Brain pericyte (primary cell): ENCODE results near the gene ECE1.
A peak's percentile ranks its signal among the peaks of the same experiment; 100 is the strongest.

Experiments used
- DNase-seq: peaks from one replicate; pipeline ENCODE4 v3.0.0-alpha.2; 2012; ENCODE audit warnings: low read depth, low spot score

ECE1 gene

DNA sequence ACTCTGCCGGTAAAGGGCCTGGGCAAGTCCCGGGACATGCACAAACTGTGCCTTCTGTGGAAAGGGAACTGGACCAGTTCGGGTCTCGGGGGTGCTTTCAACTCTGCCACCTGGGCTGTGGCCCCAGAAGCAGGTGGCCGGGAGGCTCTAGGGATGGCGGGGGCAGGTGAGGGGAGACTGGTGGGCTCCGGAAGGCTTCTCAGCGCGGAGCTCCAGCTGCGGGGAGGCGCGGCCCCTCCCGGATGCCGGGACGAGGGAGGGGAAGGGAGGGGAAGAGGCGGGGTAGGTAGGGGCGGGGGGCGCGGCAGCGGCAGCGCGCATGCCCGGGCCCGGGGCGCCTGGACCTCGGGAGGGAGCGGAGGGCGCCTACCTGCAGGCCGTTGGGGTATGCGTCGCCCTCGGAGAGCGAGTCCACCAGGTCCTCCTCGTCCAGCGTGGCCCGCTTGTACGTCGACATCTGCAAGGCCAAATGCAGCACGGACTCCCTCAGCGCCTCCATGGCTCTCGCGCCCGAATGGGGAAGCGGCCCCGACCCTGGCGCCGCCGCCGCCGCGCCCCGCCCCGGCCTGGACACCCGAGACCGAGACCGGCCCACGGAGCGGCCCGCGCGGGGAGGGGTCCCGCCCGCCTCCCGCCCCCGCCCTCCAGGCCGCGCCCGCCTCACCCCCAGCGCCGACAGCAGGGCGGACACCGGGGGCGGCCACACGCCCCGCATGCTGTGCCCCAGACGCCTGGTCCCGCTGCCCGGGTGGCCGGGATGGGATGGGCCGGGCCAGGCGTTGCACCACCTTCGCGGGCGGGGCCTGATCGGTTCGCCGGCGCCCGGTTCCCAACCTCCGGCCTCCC, at the start of gene ECE1:
Gene ECE1, minus strand, starts transcription at position 764 of the 846 bp plus-strand sequence. Its CDS starts 49 bp downstream, at position 715.
- DNase-seq = no peak

DNA sequence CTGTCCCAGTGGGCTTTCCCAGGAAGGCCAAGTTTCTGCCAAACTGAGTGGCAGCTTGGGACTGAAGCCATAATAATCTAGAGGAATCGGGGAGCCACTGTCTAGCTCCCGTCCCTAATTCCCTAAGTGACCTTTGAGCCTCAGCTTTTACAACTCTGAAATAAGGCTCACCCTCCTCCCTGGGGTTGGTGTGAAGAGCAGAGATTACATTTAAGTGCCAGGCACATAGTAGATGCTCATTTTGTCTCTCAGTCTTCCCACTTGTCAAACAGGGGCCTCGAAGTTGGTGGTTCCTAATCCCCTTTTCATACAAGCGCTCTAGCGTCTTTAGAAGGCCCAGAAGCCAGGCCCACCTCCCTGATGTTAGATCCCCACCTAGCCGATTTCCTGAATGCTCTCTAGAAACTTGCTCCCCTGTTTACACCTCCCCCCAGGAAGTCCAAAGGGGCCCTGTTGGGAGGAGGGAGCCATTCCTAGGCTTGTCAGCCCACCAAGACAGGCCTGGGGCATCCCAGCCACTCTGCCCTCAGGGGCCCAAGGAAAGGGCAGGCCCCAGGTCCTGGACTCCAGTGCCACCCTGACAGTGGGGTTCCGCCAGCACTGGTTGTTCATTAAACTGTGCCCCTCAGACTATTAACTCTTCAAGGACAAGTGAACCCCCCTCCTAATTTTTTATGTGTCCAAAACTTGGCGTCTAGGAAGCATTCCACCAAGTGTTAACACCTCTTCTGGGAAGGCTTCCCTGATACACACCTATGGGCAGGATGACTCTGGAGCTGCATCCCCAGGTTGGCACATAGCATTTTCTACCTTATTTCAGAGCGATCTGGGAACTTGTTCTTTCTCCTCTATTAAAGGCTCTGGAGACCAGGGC, 49.3 kb upstream of the ECE1 start:
- no peak for DNase-seq

DNA sequence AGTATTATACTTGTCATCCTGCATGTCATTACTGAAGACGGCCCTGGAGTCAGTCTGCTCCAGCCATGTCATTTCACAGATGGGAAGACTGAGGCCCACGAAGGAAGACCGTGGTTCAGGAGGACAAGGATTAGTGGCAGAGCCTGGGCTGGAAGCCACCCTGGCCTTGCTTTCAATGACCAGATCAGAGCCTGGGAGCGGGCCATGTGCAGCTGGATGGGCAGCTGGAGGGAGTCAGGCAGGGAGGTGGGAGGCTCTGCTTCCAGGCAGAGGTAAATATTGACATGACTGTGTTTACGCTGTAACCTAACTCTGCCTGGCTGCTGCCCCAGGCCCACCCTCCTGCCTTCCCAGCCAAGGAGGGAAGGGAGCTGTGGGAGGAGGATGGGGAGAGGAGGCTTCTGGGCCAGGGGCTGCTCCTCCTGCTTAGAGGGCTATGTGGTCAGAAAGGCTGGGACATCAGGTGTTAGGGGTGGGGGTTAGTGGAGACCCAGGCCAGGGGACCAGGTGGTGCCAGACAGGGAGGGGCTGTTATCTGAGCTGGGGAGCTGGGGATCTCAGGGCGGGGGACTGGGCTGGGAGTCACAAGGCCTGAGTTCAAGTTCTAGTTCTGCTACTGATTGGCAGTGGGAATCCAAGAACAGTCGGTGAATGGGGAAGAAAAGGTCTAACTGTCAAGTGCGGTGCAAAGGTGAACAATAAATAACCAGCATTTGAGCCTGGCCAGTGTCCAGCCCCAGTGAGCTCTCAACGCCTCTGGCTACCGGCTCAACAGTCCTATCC, 48.5 kb upstream of the ECE1 start:
- DNase-seq = peak; percentile 87

DNA sequence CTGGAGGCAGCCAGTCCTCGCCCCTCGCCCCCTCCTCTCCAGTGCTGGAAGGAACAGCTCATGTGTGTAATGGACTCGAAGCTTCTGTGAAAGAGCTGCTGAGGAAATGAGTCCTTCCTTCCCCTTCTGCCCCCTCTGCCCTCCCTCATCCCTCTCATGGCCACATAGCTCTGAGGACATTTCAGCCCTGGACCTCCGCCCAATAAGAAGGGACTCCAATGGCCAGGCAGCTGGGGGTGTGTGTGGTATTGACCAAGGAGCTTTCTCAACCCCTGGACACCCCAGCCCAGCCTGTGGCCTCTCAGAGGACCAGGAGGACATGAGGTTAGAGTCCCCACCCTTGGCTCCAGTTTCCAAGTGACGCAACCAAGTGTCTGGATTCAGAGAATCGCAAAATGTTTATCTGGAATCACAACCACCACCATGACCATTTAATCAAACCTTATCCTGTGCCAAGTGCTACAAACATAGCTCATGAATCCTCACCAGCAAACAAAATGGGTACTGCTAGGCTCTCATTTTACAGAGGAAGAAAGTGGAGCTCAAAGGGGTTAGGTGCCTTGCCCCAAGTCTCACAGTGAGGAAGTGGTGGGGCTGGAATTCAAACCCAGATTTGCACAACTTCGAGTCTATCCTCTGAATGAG, 47.8 kb upstream of the ECE1 start:
- DNase-seq = no peak

DNA sequence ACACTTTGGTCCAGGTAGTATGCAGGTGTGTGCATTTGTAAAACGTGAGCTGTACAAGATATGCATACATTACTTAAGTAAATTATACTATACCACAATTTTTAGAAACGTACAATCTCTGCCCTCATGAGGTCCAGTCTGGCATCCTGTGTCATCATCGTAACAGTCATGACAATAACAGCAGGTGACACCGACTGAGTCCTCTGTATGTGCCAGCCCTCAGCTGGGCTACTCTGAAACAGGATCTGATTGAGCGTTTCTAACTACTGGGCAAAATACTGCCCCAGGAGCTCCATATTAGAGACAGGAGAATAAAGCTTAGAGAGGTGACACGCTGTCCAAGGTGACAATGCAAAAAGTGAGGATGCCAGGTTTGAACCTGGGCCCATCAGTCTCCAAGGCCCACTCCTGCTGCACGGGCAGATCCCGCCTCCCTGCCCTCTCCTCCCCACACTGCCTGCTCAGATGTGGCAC, 47.2 kb upstream of the ECE1 start:
- DNase-seq = no peak

DNA sequence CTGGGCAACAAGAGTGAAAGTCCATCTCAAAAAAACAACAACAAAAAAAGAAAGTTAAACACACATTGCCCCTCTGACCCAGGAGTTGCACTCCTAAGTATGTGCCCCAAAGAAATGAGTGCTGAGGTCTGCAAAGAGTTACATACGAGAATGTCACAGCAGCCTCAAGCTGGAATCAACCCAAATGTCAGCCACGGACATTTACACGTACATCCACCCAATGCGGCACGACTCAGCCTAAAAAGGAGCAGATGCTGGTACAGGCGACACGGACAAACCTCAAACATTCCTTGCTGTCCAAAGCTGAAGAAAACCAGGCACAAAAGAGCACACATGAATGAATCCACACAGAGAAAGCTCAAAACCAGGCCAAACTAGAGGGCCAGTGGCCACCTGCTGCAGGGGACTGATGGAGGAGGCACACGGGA, 46.8 kb upstream of the ECE1 start:
- DNase-seq = no peak

DNA sequence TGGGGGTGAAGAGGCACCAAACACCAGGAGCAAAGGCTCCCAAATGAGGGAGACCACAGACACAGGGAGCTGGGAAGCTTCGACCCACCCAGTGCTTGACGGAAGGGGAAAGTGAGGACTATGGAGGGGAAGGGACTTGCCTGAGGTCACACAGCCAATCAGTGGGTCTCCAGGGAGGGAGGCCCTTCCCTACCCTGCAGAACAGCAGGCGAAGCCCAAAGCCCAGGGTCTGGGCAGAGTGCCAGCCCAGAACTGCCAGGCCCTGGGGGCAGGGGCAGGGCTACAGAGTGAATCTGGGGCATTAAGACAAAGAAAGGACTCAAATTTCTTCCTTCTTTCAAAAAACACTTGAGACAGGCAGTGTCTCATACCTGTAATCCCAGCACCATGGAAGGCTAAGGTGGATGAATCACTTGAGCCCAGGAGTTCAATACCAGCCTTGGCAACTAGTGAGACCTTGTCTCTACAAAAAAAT, 45.5 kb upstream of the ECE1 start:
- DNase-seq = no peak

DNA sequence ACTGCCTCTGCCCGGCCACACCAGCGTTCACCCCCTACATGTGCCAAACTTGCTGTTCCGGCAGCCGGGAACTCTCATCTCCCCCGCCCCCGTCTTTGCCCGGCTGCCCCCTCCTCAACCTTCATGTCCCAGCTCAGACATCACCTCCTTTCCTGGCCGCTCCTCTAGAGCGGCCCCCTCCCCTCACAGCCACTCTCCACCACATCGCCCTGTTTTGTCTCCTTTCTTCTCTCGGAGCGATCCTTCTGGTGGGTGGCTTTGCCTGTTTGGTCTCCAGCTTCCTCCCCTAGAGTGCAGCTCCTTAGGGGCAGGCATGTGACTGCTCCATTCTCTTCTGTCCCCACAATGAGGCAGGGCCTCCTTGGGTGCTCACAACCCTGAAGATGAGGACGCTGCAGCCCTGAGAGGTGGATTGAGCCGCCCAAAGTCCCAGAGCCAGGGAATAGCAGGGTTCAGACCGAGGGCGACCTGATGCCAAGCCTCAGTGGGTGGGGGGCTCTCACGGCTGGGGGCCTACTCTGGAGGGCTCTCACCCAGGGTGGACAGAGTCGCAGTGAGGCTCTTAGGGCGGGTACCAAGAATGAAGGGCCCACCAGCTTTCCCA, 44.9 kb upstream of the ECE1 start:
- DNase-seq = no peak

DNA sequence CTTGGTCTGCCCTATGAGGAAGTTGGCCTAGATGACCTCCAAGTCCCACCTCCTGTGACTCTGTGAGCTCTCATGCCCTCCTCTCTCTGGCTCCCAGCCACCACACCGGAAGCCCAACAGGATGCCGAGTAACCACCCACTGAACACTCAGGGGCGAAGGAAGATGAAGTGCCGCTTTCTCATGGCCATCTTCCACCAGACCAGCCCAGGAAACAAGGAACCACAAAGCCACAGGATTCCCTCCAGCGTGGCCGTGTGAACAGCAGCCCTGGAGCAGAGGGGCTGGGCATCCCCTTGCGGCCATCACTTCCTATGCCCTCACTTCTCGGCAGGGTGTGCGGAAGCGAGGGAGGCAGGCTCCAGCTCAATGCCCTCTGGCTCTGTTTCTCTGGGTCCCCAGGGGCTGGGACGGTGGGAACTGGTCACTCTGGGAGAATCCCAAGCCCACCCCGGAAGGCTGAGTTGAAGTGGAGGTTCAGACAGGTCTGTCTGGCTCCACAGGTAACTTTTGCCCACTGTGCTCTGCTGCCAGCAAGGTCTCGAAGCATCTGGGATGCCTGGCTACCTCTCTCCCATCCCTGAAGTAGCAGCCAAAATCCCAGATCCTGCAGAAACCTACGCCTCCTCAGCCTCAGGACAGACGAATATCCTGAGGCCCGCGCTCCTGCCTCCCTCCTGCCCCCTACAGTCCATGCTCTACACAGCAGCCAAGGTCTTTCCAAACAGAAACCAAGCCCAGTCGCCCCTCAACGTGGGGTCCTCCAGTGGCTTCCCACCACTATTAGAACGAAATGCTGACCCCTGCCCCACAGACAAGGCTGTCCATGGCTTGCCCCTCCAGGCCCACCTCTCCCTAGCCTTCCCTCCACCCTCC, 44.2 kb upstream of the ECE1 start:
- DNase-seq = peak; percentile 86

DNA sequence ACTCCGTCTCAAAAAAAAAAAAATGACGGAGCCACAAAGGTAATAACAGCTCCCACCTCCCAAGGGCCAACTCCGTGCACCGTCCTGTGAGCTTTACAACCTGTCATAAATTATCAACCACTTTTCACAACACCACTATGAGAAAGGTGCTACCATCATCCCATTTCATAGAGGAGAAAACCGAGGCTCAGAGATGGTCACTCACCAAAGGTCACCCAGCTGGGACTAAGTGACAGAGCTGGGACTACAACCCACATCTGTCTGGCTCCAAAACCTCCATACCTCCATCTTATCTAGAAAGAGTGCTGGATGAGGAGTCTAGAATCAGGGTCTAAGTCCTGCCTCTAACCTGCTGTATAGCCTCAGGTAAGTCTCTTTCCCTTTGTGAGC, 43.6 kb upstream of the ECE1 start:
- DNase-seq = no peak

DNA sequence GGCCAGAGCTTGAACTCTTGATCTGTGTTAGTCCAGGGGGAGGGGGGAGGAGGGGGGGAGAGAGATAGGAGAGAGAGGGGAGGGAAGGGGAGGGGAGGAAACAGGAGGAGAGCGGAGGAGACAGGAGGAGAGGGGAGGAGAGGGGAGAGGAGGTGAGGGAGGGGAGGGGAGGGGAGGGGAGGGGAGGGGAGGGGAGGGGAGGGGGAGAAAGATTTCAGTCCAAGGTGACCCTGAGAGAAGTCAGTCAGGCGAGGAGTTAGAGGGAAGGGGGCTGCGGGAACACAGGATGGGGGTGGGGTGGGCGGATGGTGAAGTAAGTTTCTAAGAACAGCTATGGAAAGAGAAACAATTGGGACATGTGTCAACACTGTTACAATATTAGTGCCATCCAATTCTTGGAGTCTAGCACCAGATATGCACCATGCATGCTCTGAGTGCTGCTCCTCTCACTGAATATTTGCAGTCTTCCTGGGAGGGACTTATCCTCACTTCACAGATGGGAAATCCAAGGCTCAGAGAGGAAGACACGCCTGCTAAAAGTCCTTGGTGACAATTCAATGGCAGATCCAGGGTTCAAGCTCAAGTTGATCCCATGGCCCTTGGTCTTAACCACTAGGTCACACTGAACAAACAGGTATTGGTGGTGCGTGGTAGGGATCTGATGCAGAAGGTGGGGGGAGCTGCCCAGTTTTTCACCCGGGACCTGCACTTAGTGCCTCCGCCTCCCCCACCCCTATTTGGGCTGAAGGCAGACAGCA, 42.5 kb upstream of the ECE1 start:
- DNase-seq = no peak

DNA sequence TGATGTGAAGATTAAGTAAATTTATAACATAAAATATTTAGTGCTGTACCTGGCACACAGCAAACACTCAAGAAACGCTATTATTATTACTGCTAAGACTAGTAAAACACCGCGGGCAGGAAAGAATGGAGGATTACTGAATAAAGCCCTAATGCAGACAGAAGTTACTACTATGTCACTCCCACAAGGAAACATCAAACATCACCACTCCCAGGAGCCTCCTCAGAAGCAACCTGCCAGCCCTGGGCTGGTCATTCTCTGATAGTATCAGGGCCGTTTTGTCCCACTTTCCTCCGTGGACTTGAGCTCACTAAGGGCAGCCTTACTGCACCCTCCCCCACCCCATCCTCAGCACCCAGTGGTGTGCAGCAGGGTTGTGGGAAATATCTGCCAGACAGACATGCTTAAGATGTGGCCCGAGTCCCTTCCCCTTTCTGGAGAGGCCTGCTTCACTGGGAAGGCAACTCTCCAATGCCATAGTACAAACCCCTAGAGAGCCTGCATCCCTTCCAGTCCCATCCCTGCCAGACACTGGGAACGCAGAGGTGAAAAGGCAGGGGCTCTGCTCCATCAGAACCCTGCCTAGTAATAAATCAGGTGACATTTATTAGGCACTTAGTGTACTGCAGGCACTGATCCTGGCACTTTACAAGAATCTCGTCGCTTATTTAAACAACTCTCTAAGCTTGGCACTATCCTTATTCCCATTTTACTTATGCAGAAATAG, 41.7 kb upstream of the ECE1 start:
- DNase-seq = no peak

DNA sequence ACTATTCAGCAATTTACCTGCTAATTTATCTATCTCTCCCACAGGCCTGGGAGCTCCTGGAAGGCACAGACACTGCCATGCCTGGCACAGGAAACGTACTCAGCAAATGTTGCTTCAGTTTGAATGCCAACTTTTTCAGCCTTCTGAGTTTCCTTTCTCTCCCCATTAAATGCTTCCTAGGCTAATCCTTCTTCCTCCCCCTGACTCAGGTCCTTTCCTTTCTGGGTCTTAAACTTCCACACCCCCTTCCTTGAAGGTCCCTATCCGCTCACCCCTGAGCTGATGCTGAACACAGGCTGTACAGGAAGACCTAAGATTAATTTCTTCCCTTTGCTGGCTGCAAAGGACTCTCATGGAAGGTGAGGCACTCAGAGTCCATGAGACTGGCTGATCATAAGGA, 40.3 kb upstream of the ECE1 start:
- no peak for DNase-seq

DNA sequence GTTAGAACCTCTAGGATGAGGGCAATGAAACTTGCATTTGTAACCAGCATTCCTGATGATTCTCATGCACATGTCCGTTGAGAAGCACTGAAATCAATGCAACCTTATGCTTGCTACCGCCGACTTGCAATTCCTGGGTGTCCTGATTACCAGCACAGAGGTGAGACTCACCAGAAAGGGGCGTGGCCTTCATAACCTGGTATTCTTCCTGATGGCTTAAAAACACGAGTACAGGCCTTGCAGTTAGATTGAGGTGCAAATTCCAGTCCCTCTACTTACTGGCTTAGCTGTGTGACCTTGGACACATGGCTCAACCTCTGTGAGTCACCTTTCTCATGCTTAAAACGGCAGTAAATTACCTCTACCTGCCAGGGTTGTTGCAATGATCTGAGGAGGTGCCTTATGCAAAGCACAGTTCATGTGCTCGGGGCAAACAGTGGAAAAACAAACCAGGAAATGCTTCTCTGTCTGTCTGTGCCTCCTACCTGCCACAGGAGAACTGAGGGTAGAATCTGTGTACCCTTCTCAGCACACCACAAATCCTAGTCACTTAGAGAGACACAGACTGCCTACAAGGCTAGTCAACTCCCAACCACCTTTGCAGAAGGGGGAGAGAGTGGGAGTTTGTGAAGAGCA, 39.1 kb upstream of the ECE1 start:
- DNase-seq = no peak

DNA sequence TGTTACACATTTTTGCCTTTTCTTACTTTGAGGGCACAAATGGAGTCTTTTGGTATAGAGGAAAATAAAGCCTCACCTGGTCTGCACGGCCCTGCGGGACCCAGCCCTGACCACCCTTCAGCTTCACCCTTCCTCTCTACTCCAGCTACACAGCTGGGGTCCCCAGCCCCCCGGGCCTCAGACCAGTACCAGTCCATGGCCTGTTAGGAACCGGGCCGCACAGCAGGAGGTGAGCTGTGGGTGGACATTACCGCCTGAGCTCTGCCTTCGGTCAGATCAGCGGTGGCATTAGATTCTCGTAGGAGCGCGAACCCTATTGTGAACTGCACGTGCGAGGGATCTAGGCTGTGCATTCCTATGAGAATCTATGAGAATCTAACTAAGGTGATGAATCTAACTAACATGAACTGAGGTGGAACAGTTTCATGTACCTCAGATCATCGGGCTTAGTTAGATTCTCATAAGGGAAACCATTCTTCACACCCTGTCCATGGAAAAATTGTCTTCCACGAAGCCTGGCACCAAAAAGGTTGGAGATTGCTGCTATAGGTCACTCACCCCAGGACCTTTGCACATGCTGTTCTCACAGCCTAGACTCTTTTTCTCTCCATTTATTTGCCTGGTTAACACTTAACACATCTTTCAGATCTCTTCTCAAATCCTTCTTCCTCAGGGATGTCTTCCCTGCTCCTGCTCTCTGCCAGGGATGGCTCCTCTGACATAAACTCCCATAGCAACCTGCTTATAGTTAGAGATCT, 37.5 kb upstream of the ECE1 start:
- DNase-seq = no peak

DNA sequence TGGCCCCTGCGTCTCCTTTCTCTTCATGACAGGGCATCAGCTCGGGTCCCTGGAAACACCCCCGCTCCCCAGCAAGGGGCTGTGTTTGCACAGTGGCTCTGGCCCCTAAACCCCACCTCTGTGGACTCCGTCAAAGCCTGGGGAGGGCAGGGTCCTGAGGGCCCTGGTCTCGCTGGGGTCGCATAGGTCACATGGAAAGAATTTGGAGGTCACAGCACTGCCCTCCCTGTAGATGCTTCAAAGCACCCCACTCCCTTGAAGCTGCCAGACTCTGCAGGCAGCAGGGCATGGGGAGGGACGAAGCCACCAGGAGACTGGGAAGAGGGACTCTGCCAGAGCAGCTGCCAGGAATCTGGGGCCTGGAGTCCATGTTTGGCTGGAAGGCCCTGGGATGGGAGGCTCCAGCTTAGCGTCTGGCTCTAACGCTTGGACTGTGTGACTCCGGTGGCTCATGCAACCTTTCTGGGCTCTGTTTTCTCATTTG, 36.6 kb upstream of the ECE1 start:
- DNase-seq = no peak
